Measurements from ENCODE around the gene LRFN3. TPM values are rescaled to one million over a fixed set of nuclear protein-coding genes. Genes with fewer than 3 reads are reported as not detected.
"Not testable (repeated sequence)": the region's sequence is repeated elsewhere in the genome, so short reads cannot be mapped to it uniquely, and the experiment has no call there.

LRFN3 gene
- total RNA-seq, 1 donor from 2014 or later, result 7.5 TPM

- intact Hi-C loops (cut with micrococcal nuclease), result no loop called here
- ATAC-seq (peak; percentile 76), DNase-seq (peak; percentile 73)
These were observed 23.1 kb downstream of the LRFN3 start for GRCh38 chr19:35959040-35959967.

- DNase-seq (no peak), ATAC-seq (no peak)
- intact Hi-C loops (cut with micrococcal nuclease), result no loop called here
These were observed 23.8 kb downstream of the LRFN3 start for GRCh38 chr19:35959968-35960320.

GRCh38 chr19:35960432-35960972 lies 24.3 kb downstream of the LRFN3 start:
- DNase-seq (no peak), ATAC-seq (no peak)
- intact Hi-C loops (cut with micrococcal nuclease), result no loop called here

- intact Hi-C loops (cut with micrococcal nuclease), result no loop called here
- DNase-seq (peak; percentile 50), ATAC-seq (no peak)
These were observed 27.3 kb downstream of the LRFN3 start for GRCh38 chr19:35963514-35963913.

GRCh38 chr19:35966771-35967170 lies 30.6 kb downstream of the LRFN3 start:
- ATAC-seq (no peak), DNase-seq (no peak)
- intact Hi-C loops (cut with micrococcal nuclease), result no loop called here

- ATAC-seq (no peak), DNase-seq (no peak)
- intact Hi-C loops (cut with micrococcal nuclease), result no loop called here
These were observed 37.3 kb downstream of the LRFN3 start for GRCh38 chr19:35973487-35973886.

- ATAC-seq (no peak), DNase-seq (no peak)
- intact Hi-C loops (cut with micrococcal nuclease), result no loop called here
These were observed 39.5 kb downstream of the LRFN3 start for GRCh38 chr19:35975608-35976214.

- intact Hi-C loops (cut with micrococcal nuclease), result no loop called here
- no peak for ATAC-seq
- no peak for DNase-seq
These were observed 41.5 kb downstream of the LRFN3 start for GRCh38 chr19:35977446-35978222.

- intact Hi-C loops (cut with micrococcal nuclease), result no loop called here
- no peak for ATAC-seq
- no peak for DNase-seq
These were observed 42.1 kb downstream of the LRFN3 start for GRCh38 chr19:35978271-35978670.

- no peak for DNase-seq
- intact Hi-C loops (cut with micrococcal nuclease), result no loop called here
- no peak for ATAC-seq
These were observed 42.7 kb downstream of the LRFN3 start for GRCh38 chr19:35978832-35979365.

GRCh38 chr19:35980997-35981396 lies 44.8 kb downstream of the LRFN3 start:
- DNase-seq; intact Hi-C loops (cut with micrococcal nuclease); ATAC-seq: not testable (repeated sequence)

GRCh38 chr19:35983177-35983576 lies 47.0 kb downstream of the LRFN3 start:
- no peak for DNase-seq
- intact Hi-C loops (cut with micrococcal nuclease), result no loop called here
- ATAC-seq, result no peak

- ATAC-seq (no peak), DNase-seq (no peak)
- intact Hi-C loops (cut with micrococcal nuclease), result no loop called here
These were observed 49.9 kb downstream of the LRFN3 start for GRCh38 chr19:35986111-35986510.

- intact Hi-C loops (cut with micrococcal nuclease), result no loop called here
- peak; percentile 46 for DNase-seq
- ATAC-seq, result peak; percentile 65
These were observed 50.7 kb downstream of the LRFN3 start for GRCh38 chr19:35986664-35987570.

GRCh38 chr19:35987571-35987896 lies 51.4 kb downstream of the LRFN3 start:
- ATAC-seq (no peak), DNase-seq (no peak)
- intact Hi-C loops (cut with micrococcal nuclease), result no loop called here

- ATAC-seq (no peak), DNase-seq (no peak)
- intact Hi-C loops (cut with micrococcal nuclease), result no loop called here
These were observed 52.6 kb downstream of the LRFN3 start for GRCh38 chr19:35988824-35989223.

GRCh38 chr19:35990156-35990555 lies 54.0 kb downstream of the LRFN3 start:
- intact Hi-C loops (cut with micrococcal nuclease), result no loop called here
- DNase-seq (no peak), ATAC-seq (no peak)
